Epidermal melanocyte (primary cell): ENCODE results near the gene ANKRD13C.

Experiments used
- DNase-seq: peaks from one replicate; pipeline ENCODE4 v3.0.0; 2011; ENCODE audit warnings: low spot score; ENCODE audit not compliant: insufficient read length

Gene ANKRD13C

DNA sequence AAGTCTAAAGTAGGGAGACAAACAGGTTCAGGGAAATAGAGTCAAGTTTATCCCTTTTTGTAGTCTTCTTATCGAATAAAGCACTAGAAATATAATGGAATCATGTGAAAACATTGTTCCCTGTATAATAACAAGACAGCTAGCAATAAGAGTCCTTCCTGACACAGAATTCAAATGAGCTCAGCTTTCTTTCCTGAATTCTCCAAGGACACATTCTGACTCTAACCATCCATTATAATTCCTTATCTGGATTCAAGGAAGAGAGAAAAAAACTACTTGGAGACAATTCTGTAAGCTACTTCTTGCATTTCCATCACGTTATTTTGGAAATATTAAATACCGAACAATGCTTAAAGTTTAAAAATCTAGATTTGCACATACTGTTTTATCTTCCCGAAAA is 58.8 kb downstream of the ANKRD13C start:
- DNase-seq: no peak

- no peak for DNase-seq
These were observed 61.2 kb downstream of the ANKRD13C start for GRCh38 chr1:70293186-70293843.

- no peak for DNase-seq
These were observed 64.3 kb downstream of the ANKRD13C start for GRCh38 chr1:70290218-70290617.

DNA sequence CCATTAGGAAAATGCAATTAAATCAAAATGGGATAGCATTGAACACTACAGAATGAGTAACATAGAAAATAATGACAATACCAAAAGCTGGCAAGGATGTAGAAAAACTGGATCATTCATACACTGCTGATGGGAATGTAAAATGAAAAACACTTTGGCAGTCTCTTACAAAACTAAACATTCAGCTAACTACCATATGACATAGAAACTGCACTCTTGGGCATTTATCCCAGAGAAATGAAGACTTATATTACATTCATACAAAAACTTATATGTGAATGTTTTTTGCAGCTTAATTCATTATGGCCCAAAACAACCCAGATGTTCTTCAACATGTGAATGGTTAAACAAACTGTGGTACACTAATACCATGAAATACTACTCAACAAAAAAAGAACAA is 66.4 kb downstream of the ANKRD13C start:
- DNase-seq: no peak

DNA sequence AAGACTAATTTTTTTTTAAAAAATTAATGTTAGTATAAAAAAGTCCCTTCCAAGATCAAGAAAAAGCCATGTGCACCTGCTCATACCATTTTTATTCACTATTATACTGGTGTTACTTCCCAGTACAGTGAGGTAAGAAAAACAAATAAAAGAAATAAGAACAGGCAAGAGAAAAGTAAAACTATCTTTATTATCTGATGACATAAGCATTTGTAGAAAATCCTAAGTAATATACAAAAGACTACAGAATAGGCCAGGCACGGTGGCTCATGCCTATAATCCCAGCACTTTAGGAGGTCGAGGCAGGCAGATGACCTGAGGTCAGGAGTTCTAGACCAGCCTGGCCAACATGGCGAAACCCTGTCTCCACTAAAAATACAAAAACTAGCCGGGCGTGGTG is 68.1 kb downstream of the ANKRD13C start:
- DNase-seq: no peak

DNA sequence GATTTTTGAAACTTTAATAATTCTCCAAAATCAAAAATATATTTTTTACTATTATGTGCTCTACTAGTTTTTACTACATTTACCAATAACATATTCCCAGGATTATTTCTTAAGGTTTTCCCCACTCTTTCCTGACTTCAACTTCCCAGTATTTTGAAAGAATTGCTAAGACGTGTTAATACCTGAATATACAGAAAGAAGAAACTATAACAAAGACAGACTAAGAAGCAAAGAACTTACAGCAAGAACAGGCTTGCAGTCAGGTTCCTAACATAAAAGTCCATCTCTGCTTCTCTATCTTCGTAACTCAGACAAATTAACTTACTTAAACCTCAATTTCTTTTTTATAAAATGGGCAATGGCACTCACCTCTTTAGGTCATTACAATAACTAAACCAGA is 70.2 kb downstream of the ANKRD13C start:
- DNase-seq: no peak

DNA sequence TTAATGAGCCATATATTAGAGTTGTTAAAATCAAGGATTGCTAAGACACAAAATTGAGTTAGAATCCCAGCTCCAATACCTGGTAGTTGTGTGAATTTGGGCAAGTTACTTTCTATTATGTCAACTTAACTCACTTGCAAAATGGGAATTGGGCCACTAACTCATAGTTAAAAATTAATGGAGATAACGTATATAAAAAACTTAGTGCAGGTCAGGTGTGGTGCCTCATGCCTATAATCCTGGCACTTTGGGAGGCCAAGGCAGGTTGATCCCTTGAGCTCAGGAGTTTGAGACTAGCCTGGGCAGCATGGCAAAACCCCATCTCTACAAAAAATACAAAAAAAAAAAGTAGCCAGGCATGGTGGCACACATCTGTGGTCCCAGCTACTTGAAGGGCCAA is 75.8 kb downstream of the ANKRD13C start:
- no peak for DNase-seq

DNA sequence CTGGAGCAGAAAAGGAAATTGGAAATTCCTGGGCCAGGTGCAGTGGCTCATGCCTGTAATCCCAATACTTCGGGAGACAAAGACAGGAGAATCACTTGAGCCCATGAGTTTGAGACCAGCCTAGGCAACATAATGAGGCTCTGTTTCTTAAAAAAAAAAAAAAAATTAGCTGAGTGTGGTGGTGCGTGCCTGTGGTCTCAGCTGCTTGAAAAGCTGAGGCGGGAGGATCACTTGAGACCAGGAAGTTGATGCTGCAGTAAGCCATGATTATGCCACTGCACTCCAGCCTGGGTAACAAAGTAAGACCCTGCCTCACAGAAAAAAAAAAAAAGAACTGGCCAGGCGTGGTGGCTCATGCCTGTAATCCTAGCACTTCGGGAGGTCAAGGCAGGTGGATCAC is 76.6 kb downstream of the ANKRD13C start:
- DNase-seq: no peak

GRCh38 chr1:70265946-70266345 is 88.6 kb downstream of the ANKRD13C start:
- no peak for DNase-seq

DNA sequence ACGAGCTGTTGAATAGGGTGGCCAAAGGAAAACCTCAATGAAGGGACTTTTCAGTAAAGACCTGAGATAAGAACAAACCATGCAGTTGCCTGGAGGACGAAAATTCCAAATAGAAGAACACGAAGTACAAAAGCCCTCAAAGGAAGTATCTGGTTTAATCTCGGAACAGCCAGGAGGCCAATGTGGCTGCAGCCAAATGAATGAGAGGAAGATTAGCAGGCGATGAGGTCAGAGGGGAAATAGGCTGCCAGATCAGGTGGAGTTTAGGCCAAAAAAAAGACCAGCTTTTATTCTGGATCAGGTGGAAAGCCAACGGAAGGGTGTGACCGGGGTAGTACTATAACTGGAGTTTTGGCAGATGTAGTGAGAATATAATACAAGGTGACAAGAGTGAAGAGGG is 89.7 kb downstream of the ANKRD13C start:
- DNase-seq: no peak

DNA sequence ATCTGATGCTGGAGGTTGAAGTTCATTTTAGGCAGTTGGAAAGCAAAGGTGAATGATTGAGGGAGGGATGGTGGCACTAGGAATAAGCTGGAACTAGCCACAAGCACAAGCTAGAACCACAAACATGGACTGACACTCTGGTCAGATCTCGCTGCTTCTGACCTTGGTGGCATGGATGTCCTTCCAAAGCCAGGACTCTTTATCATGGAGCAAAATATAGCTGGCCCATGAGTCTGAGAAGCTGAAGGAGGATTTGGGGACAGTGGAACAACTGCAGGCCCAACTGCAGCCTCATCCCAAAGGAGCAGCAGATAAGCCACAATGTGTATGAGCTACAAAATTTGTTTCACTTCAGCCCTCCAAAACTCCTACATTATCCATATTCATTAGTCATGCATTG is 97.9 kb downstream of the ANKRD13C start:
- no peak for DNase-seq

- DNase-seq: no peak
These were observed 105.8 kb downstream of the ANKRD13C start for GRCh38 chr1:70248729-70249128.

- DNase-seq: no peak
These were observed 106.8 kb downstream of the ANKRD13C start for GRCh38 chr1:70247768-70248167.

DNA sequence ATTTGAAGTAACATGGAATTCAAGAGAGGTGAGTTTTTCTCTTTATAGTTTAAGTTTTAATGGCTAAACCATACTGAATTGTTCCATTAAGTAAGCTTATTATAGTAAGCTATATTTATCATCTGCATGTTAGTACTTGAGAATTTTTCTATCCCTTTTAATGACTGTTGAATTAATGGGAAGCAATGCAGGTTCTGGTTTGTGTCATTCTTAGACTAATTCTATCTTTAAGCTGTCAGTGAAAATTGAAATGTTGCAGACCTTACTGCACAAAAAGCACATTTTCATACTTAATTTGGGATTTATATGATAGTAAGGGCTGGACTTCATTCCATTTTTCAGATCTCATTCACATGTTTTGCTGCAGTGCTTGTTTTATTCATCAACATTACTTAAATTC is 107.4 kb downstream of the ANKRD13C start:
- DNase-seq: no peak

- no peak for DNase-seq
These were observed 114.6 kb downstream of the ANKRD13C start for GRCh38 chr1:70239940-70240339.

DNA sequence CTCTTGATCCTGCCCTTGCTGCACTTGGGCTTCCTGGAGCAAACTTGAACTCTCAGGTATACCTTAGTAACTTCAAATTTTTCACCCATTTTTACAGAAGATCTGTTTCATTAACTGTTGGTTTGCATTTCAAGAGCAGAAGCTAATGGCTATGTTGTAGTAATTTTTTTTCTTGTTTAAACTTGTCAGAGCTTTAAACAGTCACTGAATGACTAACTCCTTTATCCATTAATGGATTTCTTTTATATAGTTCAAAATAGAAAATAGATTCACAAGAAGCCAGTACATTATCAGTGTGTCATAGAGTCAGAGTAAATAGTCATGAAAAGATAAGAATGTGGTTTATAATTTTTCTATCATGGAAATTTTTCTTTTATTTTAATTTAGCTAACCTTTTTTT is 119.8 kb downstream of the ANKRD13C start:
- DNase-seq: no peak

DNA sequence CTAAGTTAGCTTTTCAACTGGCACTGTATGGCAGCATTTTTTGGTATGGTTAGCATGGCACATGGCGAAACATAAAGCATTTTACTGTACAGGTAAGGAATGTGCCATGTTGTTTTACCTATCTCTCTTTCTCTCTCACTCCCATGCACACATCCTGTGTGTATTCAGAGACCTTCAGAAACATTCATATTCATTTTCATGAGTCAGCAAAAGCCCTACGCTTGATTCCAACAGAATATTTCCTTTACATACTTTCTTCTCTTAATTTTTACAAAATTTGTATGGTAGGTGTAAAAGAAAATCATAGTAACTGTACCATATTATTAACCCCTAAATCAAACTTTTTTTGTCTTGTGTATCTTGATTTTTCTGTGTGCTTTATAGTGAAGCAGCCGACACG is 123.0 kb downstream of the ANKRD13C start:
- DNase-seq: no peak

GRCh38 chr1:70228670-70229069 is 125.9 kb downstream of the ANKRD13C start:
- DNase-seq: no peak

DNA sequence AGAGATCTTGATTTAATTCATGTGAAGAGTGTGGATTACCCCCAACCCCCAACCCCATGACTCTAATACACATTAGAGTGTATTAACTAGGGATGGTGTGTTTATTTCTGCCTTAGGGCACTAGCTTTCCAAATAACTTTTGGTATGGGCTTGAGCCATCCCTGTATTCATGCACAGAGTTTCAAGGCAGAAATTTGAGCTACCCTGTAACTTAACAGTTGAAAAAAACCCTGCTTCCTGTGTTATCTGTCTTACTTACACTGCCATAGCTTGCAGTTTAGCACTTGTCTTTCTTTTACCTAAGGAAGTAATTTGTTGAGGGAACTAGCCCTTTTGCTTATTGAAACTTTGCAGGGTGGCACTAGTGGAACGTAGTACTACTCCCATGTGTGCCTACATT is 127.1 kb downstream of the ANKRD13C start:
- DNase-seq: no peak

GRCh38 chr1:70224954-70225353 is 129.6 kb downstream of the ANKRD13C start:
- no peak for DNase-seq

- no peak for DNase-seq
These were observed 131.7 kb downstream of the ANKRD13C start for GRCh38 chr1:70222716-70223235.

GRCh38 chr1:70221238-70222121 is 133.0 kb downstream of the ANKRD13C start, which contains the start of gene SRSF11:
Gene SRSF11 (plus strand): TSS chr1:70221380. CDS start chr1:70221637, 257 bp downstream.
- peak; percentile 71 for DNase-seq
